ENCODE results near the gene MALSU1.

DNA sequence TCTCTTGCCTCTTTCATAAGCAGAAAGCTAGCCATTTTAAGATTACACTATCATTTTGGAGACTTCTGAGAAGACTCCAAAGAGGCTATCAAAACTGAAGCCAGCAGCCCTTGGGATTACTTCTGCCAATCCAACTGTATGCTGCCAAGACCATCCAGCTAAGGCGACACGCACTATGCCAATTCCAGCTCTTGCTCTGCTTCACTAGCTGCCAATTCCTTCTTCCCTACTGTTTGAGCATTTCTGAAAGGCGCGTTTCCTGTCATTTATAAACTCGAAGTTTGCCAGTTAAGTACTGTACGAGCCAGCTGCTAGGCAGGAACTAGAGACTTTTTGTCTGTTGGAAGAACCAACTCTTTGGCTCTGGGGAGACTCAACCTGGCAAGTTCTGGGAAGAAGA lies 36.5 kb downstream of the MALSU1 start:
- TF ChIP-seq CTCF (IDR thresholded peaks at IDR 0.05): no peak
- no peak for TF ChIP-seq POLR2A (IDR thresholded peaks at IDR 0.05)
